PC-3 (cell line): ENCODE data around the gene TWNK.

ENCODE experiments used
- CTCF ChIP-seq: fragments of 300-600 bp; sonication (generic); conservative IDR thresholded peaks from 2 replicates; pipeline ENCODE4 v1.5.1; 2017; ENCODE audit warnings: antibody characterized with exemption, low read depth, mild to moderate bottlenecking, low read length
- EZH2phosphoT487 ChIP-seq: fragments of 300-600 bp; sonication (generic); IDR thresholded peaks from 2 replicates; pipeline ENCODE4 v1.6.1; 2018; ENCODE audit warnings: mild to moderate bottlenecking, antibody characterized with exemption, low read length, borderline replicate concordance

- TF ChIP-seq CTCF (no peak), EZH2phosphoT487 (no peak)
Observed at GRCh38 chr10:101035916-101036702, 48.8 kb downstream of the TWNK start.
